Neural cell (in vitro differentiated cells): Measurements from ENCODE around the gene IGSF21. TPM values are rescaled to one million over a fixed set of nuclear protein-coding genes. Genes with fewer than 3 reads are reported as not detected.

Experiments
- H2AFZ ChIP-seq: fragments of 200-600, 300-800 bp; sonication (generic), shearing (Covaris generic); 2 replicates; pipeline ENCODE4 v1.6.0; 2014; ENCODE audit warnings: low read depth, mild to moderate bottlenecking, antibody characterized with exemption, low read length, moderate library complexity
- H3F3A ChIP-seq: fragments of 200-600 bp; shearing (Covaris generic); 2 replicates; pipeline ENCODE4 v1.6.1; 2016; ENCODE audit warnings: mild to moderate bottlenecking, moderate library complexity, mixed read lengths, antibody characterized with exemption, low read length; ENCODE audit not compliant: insufficient read depth, poor library complexity, severe bottlenecking
- H3K27ac ChIP-seq: fragments of 200-600, 300-800 bp; sonication (generic), shearing (Covaris generic); 2 replicates; pipeline ENCODE4 v1.5.1; 2014; ENCODE audit warnings: mild to moderate bottlenecking, low read length, moderate library complexity
- H3K27me3 ChIP-seq: fragments of 300-800, 200-600 bp; sonication (generic), shearing (Covaris generic); 2 replicates; pipeline ENCODE4 v1.6.0; 2014; ENCODE audit warnings: mild to moderate bottlenecking, low read depth, low read length, moderate library complexity; ENCODE audit not compliant: insufficient read depth
- H3K36me3 ChIP-seq: fragments of 300-800, 200-600 bp; sonication (generic), shearing (Covaris generic); 2 replicates; pipeline ENCODE4 v1.5.1; 2014; ENCODE audit warnings: mild to moderate bottlenecking, antibody characterized with exemption, low read length, moderate library complexity; ENCODE audit not compliant: insufficient read depth
- H3K4me2 ChIP-seq: fragments of 300-800, 200-600 bp; sonication (generic), shearing (Covaris generic); 2 replicates; pipeline ENCODE4 v1.6.0; 2014; ENCODE audit warnings: mild to moderate bottlenecking, low read length
- H3K4me3 ChIP-seq: fragments of 300-800, 200-600 bp; sonication (generic), shearing (Covaris generic); 2 replicates; pipeline ENCODE4 v1.5.1; 2014; ENCODE audit warnings: mild to moderate bottlenecking, low read length, moderate library complexity
- H3K79me2 ChIP-seq: fragments of 200-600 bp; shearing (Covaris generic); replicated peaks from 2 replicates; pipeline ENCODE4 v1.6.0; 2014; ENCODE audit warnings: mild to moderate bottlenecking, low read length, moderate library complexity; ENCODE audit not compliant: insufficient read depth
- H3K9ac ChIP-seq: fragments of 300-800, 200-600 bp; sonication (generic), shearing (Covaris generic); 2 replicates; pipeline ENCODE4 v1.6.1; 2016; ENCODE audit warnings: mild to moderate bottlenecking, low read length, mixed read lengths
- H3K9me2 ChIP-seq: fragments of 200-600 bp; shearing (Covaris generic); 2 replicates; pipeline ENCODE4 v1.6.1; 2016; ENCODE audit warnings: mild to moderate bottlenecking, low read length, mixed read lengths; ENCODE audit not compliant: insufficient read depth
- H3K9me3 ChIP-seq: fragments of 200-600, 300-800 bp; sonication (generic), shearing (Covaris generic); 2 replicates; pipeline ENCODE4 v1.6.1; 2016; ENCODE audit warnings: mild to moderate bottlenecking, mixed run types, low read length, moderate library complexity, mixed read lengths
- H4K20me1 ChIP-seq: fragments of 200-600 bp; shearing (Covaris generic); 2 replicates; pipeline ENCODE4 v1.6.1; 2016; ENCODE audit warnings: mild to moderate bottlenecking, mixed run types; ENCODE audit not compliant: insufficient read depth
- CTCF ChIP-seq: fragments of 450-650 bp; IDR thresholded peaks from 2 replicates; pipeline ENCODE4 v1.5.1; 2014; ENCODE audit warnings: antibody characterized with exemption, mild to moderate bottlenecking, moderate library complexity; ENCODE audit not compliant: poor library complexity, severe bottlenecking
- EP300 ChIP-seq: fragments of 450-650 bp; conservative IDR thresholded peaks from 2 replicates; pipeline ENCODE4 v1.6.1; 2014; ENCODE audit warnings: antibody characterized with exemption, mild to moderate bottlenecking, moderate library complexity; ENCODE audit not compliant: poor library complexity, severe bottlenecking
- EZH2 ChIP-seq: fragments of 200-600, 300-800 bp; shearing (Covaris generic), sonication (generic); IDR thresholded peaks from 2 replicates; pipeline ENCODE4 v1.6.1; 2014; ENCODE audit warnings: antibody characterized with exemption, low read length, borderline replicate concordance, mild to moderate bottlenecking; ENCODE audit not compliant: insufficient read depth, poor library complexity, severe bottlenecking
- MXI1 ChIP-seq: fragments of 450-650 bp; conservative IDR thresholded peaks from 2 replicates; pipeline ENCODE4 v1.6.1; 2014; ENCODE audit warnings: antibody characterized with exemption, mild to moderate bottlenecking; ENCODE audit not compliant: poor library complexity, severe bottlenecking
- POLR2AphosphoS5 ChIP-seq: IDR thresholded peaks from 2 replicates; pipeline ENCODE4 v1.6.1; 2012
- RAD21 ChIP-seq: fragments of 450-650 bp; conservative IDR thresholded peaks from 2 replicates; pipeline ENCODE4 v1.6.1; 2014; ENCODE audit warnings: antibody characterized with exemption, mild to moderate bottlenecking, moderate library complexity
- REST ChIP-seq: IDR thresholded peaks from 2 replicates; pipeline ENCODE4 v1.6.1; 2012; ENCODE audit warnings: borderline replicate concordance
- SMC3 ChIP-seq: fragments of 450-650 bp; conservative IDR thresholded peaks from 2 replicates; pipeline ENCODE4 v1.6.1; 2014; ENCODE audit warnings: antibody characterized with exemption, mild to moderate bottlenecking, moderate library complexity; ENCODE audit not compliant: poor library complexity
- TAF1 ChIP-seq: IDR thresholded peaks from 2 replicates; pipeline ENCODE4 v1.6.1; 2012; ENCODE audit warnings: low read depth
- polyA plus RNA-seq: library from polyadenylated mRNA; depleted of rRNA; stranded (reverse); fragments of >200 nt; gene quantifications from 2 replicates; pipeline ENCODE4 v1.2.3, GENCODE V29; 2014

Gene IGSF21
- polyA plus RNA-seq, 1 donor from 2014 or later, result 2.4 TPM

GRCh38 chr1:18229625-18230024 lies 122.0 kb downstream of the IGSF21 start:
- Histone ChIP-seq H3K9me3 (no peaks in the 10 kb centered on the region), H4K20me1 (no peaks in the 10 kb centered on the region), H3K27me3 (no peaks in the 10 kb centered on the region), H3K27ac (no peak overlapping the region), H3K36me3 (no peaks in the 10 kb centered on the region), H3K4me2 (no peak overlapping the region), H3K79me2 (no peaks in the 10 kb centered on the region), H3F3A (no peaks in the 10 kb centered on the region), H3K4me3 (no peak overlapping the region), H3K9ac (no peak overlapping the region), H3K9me2 (no peaks in the 10 kb centered on the region), H2AFZ (no peak overlapping the region)
- TF ChIP-seq TAF1 (no peak), RAD21 (no peak), EP300 (no peak), MXI1 (no peak), CTCF (no peak), POLR2AphosphoS5 (no peak), REST (no peak), EZH2 (no peak), SMC3 (no peak)

DNA sequence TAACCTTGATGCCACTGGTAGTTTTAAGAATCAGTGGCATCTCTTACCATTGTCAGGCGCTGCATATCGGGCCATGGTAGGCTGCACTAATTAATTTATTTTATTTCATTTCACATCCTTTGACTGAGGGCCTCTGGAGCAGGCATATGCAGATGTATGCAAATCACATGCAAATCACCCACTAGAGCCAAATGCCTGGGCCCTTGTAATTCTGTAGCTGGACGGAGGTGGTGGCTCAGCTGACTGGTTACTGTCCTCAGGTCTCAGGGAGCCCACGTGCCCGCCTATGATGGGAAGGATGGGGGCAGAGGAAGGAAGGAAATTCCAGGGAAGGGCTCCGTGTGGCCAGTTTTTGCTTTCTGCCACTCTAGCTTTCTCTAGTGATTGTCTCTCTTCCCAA lies 122.7 kb downstream of the IGSF21 start:
- Histone ChIP-seq H4K20me1 (no peaks in the 10 kb centered on the region), H3K27me3 (no peaks in the 10 kb centered on the region), H3K9me2 (no peaks in the 10 kb centered on the region), H3K9ac (no peak overlapping the region), H3K4me3 (no peak overlapping the region), H2AFZ (no peak overlapping the region), H3K9me3 (no peaks in the 10 kb centered on the region), H3K4me2 (no peak overlapping the region), H3F3A (no peaks in the 10 kb centered on the region), H3K27ac (no peak overlapping the region), H3K36me3 (no peaks in the 10 kb centered on the region), H3K79me2 (no peaks in the 10 kb centered on the region)
- no peak for TF ChIP-seq SMC3
- no peak for TF ChIP-seq CTCF
- TF ChIP-seq REST, result no peak
- no peak for TF ChIP-seq EP300
- TF ChIP-seq MXI1, result no peak
- TF ChIP-seq TAF1, result no peak
- TF ChIP-seq POLR2AphosphoS5, result no peak
- TF ChIP-seq RAD21, result no peak
